Natural killer cell (primary cell): Measurements from ENCODE around the gene RTP2. TPM values are rescaled to one million over a fixed set of nuclear protein-coding genes. Genes with fewer than 3 reads are reported as not detected.

Experiments
- ATAC-seq, 3 donors: fragments of 150-1000 bp in 2 of 3; fragments of 200-7000 bp in 1 of 3; cut with Tn5 transposase; 1 replicate in 1 of 3; 2 replicates in 2 of 3; pipeline ENCODE4 v1.10.0; 2021; ENCODE audit warnings: mild to moderate bottlenecking in 2 of 3, moderate library complexity in 2 of 3
- DNase-seq, 2 donors: peaks; one replicate each; pipeline versions ENCODE4 v3.0.0 to v3.0.0-alpha.2; 2013 to 2021; ENCODE audit warnings: mixed read lengths in 1 of 2
- H3K27ac ChIP-seq: one replicate; pipeline ENCODE4 v1.5.1; 2013; ENCODE audit warnings: mild to moderate bottlenecking, low read length
- H3K27me3 ChIP-seq: one replicate; pipeline ENCODE4 v1.6.1; 2013; ENCODE audit warnings: low read length; ENCODE audit not compliant: control insufficient read depth, insufficient read depth
- H3K36me3 ChIP-seq: one replicate; pipeline ENCODE4 v1.6.1; 2013; ENCODE audit warnings: low read length; ENCODE audit not compliant: control insufficient read depth, insufficient read depth
- H3K4me1 ChIP-seq: one replicate; pipeline ENCODE4 v1.6.1; 2013; ENCODE audit warnings: low read length; ENCODE audit not compliant: control insufficient read depth, insufficient read depth
- H3K4me3 ChIP-seq: one replicate; pipeline ENCODE4 v1.5.1; 2013; ENCODE audit warnings: low read length
- H3K9me3 ChIP-seq: one replicate; pipeline ENCODE4 v1.6.1; 2013; ENCODE audit warnings: low read length; ENCODE audit not compliant: control insufficient read depth, insufficient read depth
- H3K27ac Mint-ChIP-seq, 2 donors: one replicate each; pipeline ENCODE4 v1.8.0; 2022; ENCODE audit warnings: mild to moderate bottlenecking in 2 of 2, mixed read lengths in 2 of 2, moderate library complexity in 1 of 2
- H3K27me3 Mint-ChIP-seq, 2 donors: one replicate each; pipeline ENCODE4 v1.8.0; 2022; ENCODE audit warnings: low read depth in 2 of 2, mixed read lengths in 2 of 2
- H3K36me3 Mint-ChIP-seq: one replicate; pipeline ENCODE4 v1.8.0; 2022; ENCODE audit warnings: mixed read lengths
- H3K4me1 Mint-ChIP-seq, 2 donors: one replicate each; pipeline ENCODE4 v1.8.0; 2022; ENCODE audit warnings: mixed read lengths in 2 of 2
- H3K4me3 Mint-ChIP-seq: one replicate; pipeline ENCODE4 v1.8.0; 2022; ENCODE audit warnings: mild to moderate bottlenecking, moderate library complexity, mixed read lengths
- H3K9me3 Mint-ChIP-seq, 2 donors: one replicate each; pipeline ENCODE4 v1.8.0; 2022; ENCODE audit warnings: mixed read lengths in 2 of 2
- CTCF ChIP-seq: fragments of 200-600 bp; IDR thresholded peaks from one replicate; pipeline ENCODE4 v1.8.0; 2022; ENCODE audit warnings: antibody characterized with exemption
- WGBS: methylation state at CpG from one replicate; pipeline ENCODE4 v1.1.7; 2013; ENCODE audit warnings: missing lambda C conversion rate; ENCODE audit not compliant: insufficient coverage; 5-methylcytosine and 5-hydroxymethylcytosine counted together
- intact Hi-C: fragments of 100-400 bp; cut with micrococcal nuclease; formaldehyde crosslinking; loops from one replicate; pipeline ENCODE4 v1.14.2; 2022
- total RNA-seq, 4 donors: library from RNA; stranded (reverse); fragments of 120-200 nt in 1 of 4; gene quantifications; one replicate each; pipeline versions ENCODE4 v1.2.3 to v1.2.4, GENCODE V29; 2013 to 2022

Gene RTP2
- total RNA-seq, 3 donors from 2014 or later (not counting 1 experiment from before 2014, with no cell fraction given): not detected

GRCh38 chr3:187734841-187735240 is 32.5 kb upstream of the RTP2 start:
- H3K4me1 Mint-ChIP-seq: peaks cover 26% of the 10 kb centered on the region in 2 donors
- intact Hi-C loops: no loop called here
- no peaks in the 10 kb centered on the region for H3K9me3 Mint-ChIP-seq
- no peak overlapping the region for H3K4me3 Mint-ChIP-seq
- DNase-seq (no peak), ATAC-seq (no peak)
- no peaks in the 10 kb centered on the region for H3K27me3 Mint-ChIP-seq
- WGBS: no CpG with 5 or more reads among the region's 3 CpGs
- no peaks in the 10 kb centered on the region for H3K36me3 Mint-ChIP-seq
- Histone ChIP-seq H3K4me3 (no peak overlapping the region), H3K27me3 (no peaks in the 10 kb centered on the region), H3K4me1 (peaks cover 28% of the 10 kb centered on the region), H3K9me3 (no peaks in the 10 kb centered on the region), H3K27ac (no peak overlapping the region), H3K36me3 (peaks cover 27% of the 10 kb centered on the region)
- no peak overlapping the region for H3K27ac Mint-ChIP-seq
- TF ChIP-seq CTCF: no peak

GRCh38 chr3:187733371-187733770 is 31.0 kb upstream of the RTP2 start:
- no peaks in the 10 kb centered on the region for H3K27me3 ChIP-seq
- no peak overlapping the region for H3K4me3 ChIP-seq
- no peak for TF ChIP-seq CTCF
- peaks cover 11% of the 10 kb centered on the region in 2 donors for H3K4me1 Mint-ChIP-seq
- DNase-seq (no peak), ATAC-seq (no peak)
- WGBS: 95% methylated on average over 11 of the region's 11 CpGs
- H3K27me3 Mint-ChIP-seq: no peaks in the 10 kb centered on the region
- H3K27ac ChIP-seq: no peak overlapping the region
- no peaks in the 10 kb centered on the region for H3K9me3 ChIP-seq
- intact Hi-C loops: no loop called here
- H3K36me3 ChIP-seq: peaks cover 42% of the 10 kb centered on the region
- H3K36me3 Mint-ChIP-seq: no peaks in the 10 kb centered on the region
- H3K4me1 ChIP-seq: peaks cover 15% of the 10 kb centered on the region
- no peak overlapping the region for H3K4me3 Mint-ChIP-seq
- H3K27ac Mint-ChIP-seq: no peak overlapping the region
- no peaks in the 10 kb centered on the region for H3K9me3 Mint-ChIP-seq

GRCh38 chr3:187729598-187729997 is 27.2 kb upstream of the RTP2 start:
- Mint-ChIP-seq H3K4me3 (no peak overlapping the region), H3K36me3 (peaks cover 8% of the 10 kb centered on the region), H3K27me3 (no peaks in the 10 kb centered on the region), H3K9me3 (no peaks in the 10 kb centered on the region), H3K27ac (no peak overlapping the region), H3K4me1 (no peaks in the 10 kb centered on the region)
- no peak for ATAC-seq
- no peaks in the 10 kb centered on the region for H3K9me3 ChIP-seq
- WGBS: 96% methylated on average over 12 of the region's 12 CpGs
- no peak overlapping the region for H3K27ac ChIP-seq
- H3K4me3 ChIP-seq: no peak overlapping the region
- no peaks in the 10 kb centered on the region for H3K27me3 ChIP-seq
- peaks cover 78% of the 10 kb centered on the region for H3K36me3 ChIP-seq
- DNase-seq: no peak
- TF ChIP-seq CTCF: no peak
- no peaks in the 10 kb centered on the region for H3K4me1 ChIP-seq
- intact Hi-C loops: no loop called here

- H3K4me3 ChIP-seq: no peak overlapping the region
- WGBS: 95% methylated on average over 13 of the region's 13 CpGs
- ATAC-seq: no peak
- Mint-ChIP-seq H3K27me3 (no peaks in the 10 kb centered on the region), H3K4me3 (no peak overlapping the region), H3K9me3 (no peaks in the 10 kb centered on the region), H3K36me3 (peaks cover 13% of the 10 kb centered on the region), H3K27ac (no peak overlapping the region), H3K4me1 (no peaks in the 10 kb centered on the region)
- H3K36me3 ChIP-seq: peaks cover 83% of the 10 kb centered on the region
- TF ChIP-seq CTCF: no peak
- DNase-seq: no peak
- intact Hi-C loops: no loop called here
- no peaks in the 10 kb centered on the region for H3K4me1 ChIP-seq
- H3K9me3 ChIP-seq: no peaks in the 10 kb centered on the region
- no peaks in the 10 kb centered on the region for H3K27me3 ChIP-seq
- no peak overlapping the region for H3K27ac ChIP-seq
Measured at GRCh38 chr3:187728940-187729583, 26.7 kb upstream of the RTP2 start.
